Activated CD4-positive, alpha-beta memory T cell treated with anti-CD3 and anti-CD28 coated beads for 36 hours (primary cell): ENCODE measurements around the gene TIMP1. TPM values are rescaled to one million over a fixed set of nuclear protein-coding genes. Genes with fewer than 3 reads are reported as not detected.
A peak's percentile ranks its signal among the peaks of the same experiment; 100 is the strongest.

ENCODE experiments used
- CTCF ChIA-PET: fragments of 350-600 bp; sonication (Branson Sonifier 250); formaldehyde crosslinking; loops from one replicate; lab custom pipeline; 2021; ENCODE audit warnings: antibody characterized with exemption, inconsistent platforms; lab: Charles Lee
- POLR2A ChIA-PET: fragments of 350-600 bp; sonication (Branson Sonifier 250); formaldehyde crosslinking; loops from one replicate; lab custom pipeline; 2021; ENCODE audit warnings: antibody characterized with exemption; lab: Charles Lee
- DNase-seq: peaks from one replicate; pipeline ENCODE4 v3.0.0-alpha.2; 2020
- H3K27ac Mint-ChIP-seq: one replicate; pipeline ENCODE4 v1.8.0; 2021; ENCODE audit warnings: mixed read lengths
- H3K27me3 Mint-ChIP-seq: one replicate; pipeline ENCODE4 v1.8.0; 2021; ENCODE audit warnings: mixed read lengths
- H3K36me3 Mint-ChIP-seq: one replicate; pipeline ENCODE4 v1.8.0; 2021; ENCODE audit warnings: mixed read lengths
- H3K4me1 Mint-ChIP-seq: one replicate; pipeline ENCODE4 v1.8.0; 2021; ENCODE audit warnings: low read depth, mixed read lengths
- H3K4me3 Mint-ChIP-seq: one replicate; pipeline ENCODE4 v1.8.0; 2021; ENCODE audit warnings: mild to moderate bottlenecking, mixed read lengths
- H3K9me3 Mint-ChIP-seq: one replicate; pipeline ENCODE4 v1.8.0; 2021; ENCODE audit warnings: mixed read lengths
- intact Hi-C: fragments of 100-400 bp; cut with micrococcal nuclease; formaldehyde crosslinking; loops from one replicate; pipeline ENCODE4 v1.15.1; 2023
- total RNA-seq, 2 experiments: library from RNA; stranded (reverse); gene quantifications; one replicate each; pipeline ENCODE4 v1.2.3, GENCODE V29; 2021

Gene TIMP1
- total RNA-seq, 2 experiments from 2014 or later, result 85.6 to 92.8 TPM

GRCh38 chrX:47563801-47564315 lies 18.4 kb upstream of the TIMP1 start:
- intact Hi-C loops, result loop anchor here (5.0 kb wide), 2 partner anchors 63 to 458 kb away; partner anchors contain the start of gene CFP
- CTCF ChIA-PET, result no interaction called here

DNA sequence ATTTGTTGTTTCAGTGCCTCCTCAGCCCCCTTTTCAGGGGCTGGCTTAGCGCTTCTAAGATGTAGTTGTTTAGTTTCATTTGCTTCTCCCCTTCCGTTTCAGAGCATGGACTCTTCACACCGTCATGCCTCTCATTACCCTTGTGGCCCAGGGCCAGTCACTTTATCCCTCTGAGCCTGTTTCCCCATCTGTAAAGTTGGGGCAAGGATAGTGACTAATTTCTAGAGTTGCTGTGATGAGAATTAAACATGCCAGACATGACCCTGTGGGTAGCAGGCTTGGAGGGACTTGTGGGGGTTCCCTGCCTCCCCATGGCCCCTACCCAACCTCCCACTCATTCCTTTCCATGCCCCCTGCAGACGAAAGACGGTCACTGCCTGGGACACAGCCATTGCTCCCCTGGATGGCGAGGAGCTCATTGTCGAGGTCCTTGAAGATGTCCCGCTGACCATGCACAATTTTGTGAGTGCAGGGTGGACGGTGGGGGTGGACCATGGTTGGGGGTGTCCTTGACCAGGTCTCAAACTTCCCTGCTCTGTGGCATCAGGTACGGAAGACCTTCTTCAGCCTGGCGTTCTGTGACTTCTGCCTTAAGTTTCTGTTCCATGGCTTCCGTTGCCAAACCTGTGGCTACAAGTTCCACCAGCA lies 17.7 kb upstream of the TIMP1 start:
- Mint-ChIP-seq H3K4me3 (peak overlapping the region; percentile 20), H3K27ac (peak overlapping the region; percentile 84), H3K4me1 (peaks cover 34% of the 10 kb centered on the region), H3K27me3 (no peaks in the 10 kb centered on the region), H3K9me3 (no peaks in the 10 kb centered on the region), H3K36me3 (peaks cover 27% of the 10 kb centered on the region)
- POLR2A ChIA-PET, result no interaction called here
- CTCF ChIA-PET, result no interaction called here
- intact Hi-C loops, result loop anchor here (5.0 kb wide), 2 partner anchors 63 to 458 kb away; partner anchors contain the start of gene CFP
- peak; percentile 36 for DNase-seq

More at GRCh38 chrX:47563801-47564315, 18.4 kb upstream of the TIMP1 start:
- Mint-ChIP-seq H3K27me3 (no peaks in the 10 kb centered on the region), H3K27ac (peak overlapping the region; percentile 84), H3K4me3 (peak overlapping the region; percentile 26), H3K9me3 (no peaks in the 10 kb centered on the region), H3K36me3 (peaks cover 21% of the 10 kb centered on the region), H3K4me1 (peaks cover 34% of the 10 kb centered on the region)
- peak; percentile 24 for DNase-seq
- POLR2A ChIA-PET, result no interaction called here

- ChIA-PET POLR2A (no interaction called here), CTCF (no interaction called here)
- no peaks in the 10 kb centered on the region for H3K27me3 Mint-ChIP-seq
- peaks cover 40% of the 10 kb centered on the region for H3K36me3 Mint-ChIP-seq
- H3K4me3 Mint-ChIP-seq, result no peak overlapping the region
- no peak overlapping the region for H3K27ac Mint-ChIP-seq
- peaks cover 22% of the 10 kb centered on the region for H3K4me1 Mint-ChIP-seq
- intact Hi-C loops, result no loop called here
- no peak for DNase-seq
- H3K9me3 Mint-ChIP-seq, result no peaks in the 10 kb centered on the region
Measured at GRCh38 chrX:47566841-47567240, 15.4 kb upstream of the TIMP1 start.

DNA sequence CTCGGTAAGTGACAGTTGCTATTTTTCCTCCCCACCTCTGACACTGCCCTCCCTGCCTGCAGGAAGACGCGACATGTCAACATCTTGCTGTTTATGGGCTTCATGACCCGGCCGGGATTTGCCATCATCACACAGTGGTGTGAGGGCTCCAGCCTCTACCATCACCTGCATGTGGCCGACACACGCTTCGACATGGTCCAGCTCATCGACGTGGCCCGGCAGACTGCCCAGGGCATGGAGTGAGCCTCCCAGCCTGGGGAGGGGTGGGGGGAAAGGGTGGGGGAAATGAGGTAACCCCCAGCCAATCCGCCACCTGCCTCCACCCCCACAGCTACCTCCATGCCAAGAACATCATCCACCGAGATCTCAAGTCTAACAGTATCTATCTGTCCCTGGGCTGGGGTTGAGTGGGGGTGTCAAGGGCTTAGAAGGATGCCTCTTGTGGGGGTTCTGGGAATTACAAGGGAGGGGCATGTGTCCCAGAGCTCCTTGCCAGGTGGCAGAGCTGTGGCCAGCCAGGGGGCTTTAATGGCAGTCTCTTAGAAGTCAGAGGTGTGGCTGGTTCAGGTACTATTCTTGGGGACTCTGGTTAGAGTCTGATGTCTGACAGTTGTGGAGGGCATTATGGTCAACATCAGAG lies 13.5 kb upstream of the TIMP1 start:
- peaks cover 15% of the 10 kb centered on the region for H3K4me1 Mint-ChIP-seq
- DNase-seq, result peak; percentile 44
- no peaks in the 10 kb centered on the region for H3K27me3 Mint-ChIP-seq
- ChIA-PET POLR2A (no interaction called here), CTCF (interaction anchor here (0.7 to 1.4 kb wide), 2 partner anchors 56 to 60 kb away, joined by 3 to 4 read pairs; no protein-coding TSS in a partner anchor)
- no peaks in the 10 kb centered on the region for H3K9me3 Mint-ChIP-seq
- no peak overlapping the region for H3K4me3 Mint-ChIP-seq
- no peak overlapping the region for H3K27ac Mint-ChIP-seq
- peaks cover 38% of the 10 kb centered on the region for H3K36me3 Mint-ChIP-seq
- intact Hi-C loops, result no loop called here

GRCh38 chrX:47570794-47571193 lies 11.4 kb upstream of the TIMP1 start:
- no peak overlapping the region for H3K4me3 Mint-ChIP-seq
- peaks cover 31% of the 10 kb centered on the region for H3K36me3 Mint-ChIP-seq
- CTCF ChIA-PET, result interaction anchor here (0.7 kb wide), 1 partner anchor 101 kb away, joined by 3 read pairs; no protein-coding TSS in a partner anchor

GRCh38 chrX:47571215-47571614 lies 11.0 kb upstream of the TIMP1 start:
- H3K4me1 Mint-ChIP-seq, result peaks cover 7% of the 10 kb centered on the region
- DNase-seq, result no peak
- H3K27ac Mint-ChIP-seq, result no peak overlapping the region
- no peak overlapping the region for H3K4me3 Mint-ChIP-seq
- H3K27me3 Mint-ChIP-seq, result no peaks in the 10 kb centered on the region
- intact Hi-C loops, result no loop called here
- H3K36me3 Mint-ChIP-seq, result peaks cover 29% of the 10 kb centered on the region
- no peaks in the 10 kb centered on the region for H3K9me3 Mint-ChIP-seq
- ChIA-PET POLR2A (no interaction called here), CTCF (no interaction called here)

More at GRCh38 chrX:47570794-47571193, 11.4 kb upstream of the TIMP1 start:
- Mint-ChIP-seq H3K4me1 (peaks cover 7% of the 10 kb centered on the region), H3K27ac (no peak overlapping the region), H3K27me3 (no peaks in the 10 kb centered on the region), H3K9me3 (no peaks in the 10 kb centered on the region)
- POLR2A ChIA-PET, result no interaction called here
- intact Hi-C loops, result no loop called here
- DNase-seq, result no peak

DNA sequence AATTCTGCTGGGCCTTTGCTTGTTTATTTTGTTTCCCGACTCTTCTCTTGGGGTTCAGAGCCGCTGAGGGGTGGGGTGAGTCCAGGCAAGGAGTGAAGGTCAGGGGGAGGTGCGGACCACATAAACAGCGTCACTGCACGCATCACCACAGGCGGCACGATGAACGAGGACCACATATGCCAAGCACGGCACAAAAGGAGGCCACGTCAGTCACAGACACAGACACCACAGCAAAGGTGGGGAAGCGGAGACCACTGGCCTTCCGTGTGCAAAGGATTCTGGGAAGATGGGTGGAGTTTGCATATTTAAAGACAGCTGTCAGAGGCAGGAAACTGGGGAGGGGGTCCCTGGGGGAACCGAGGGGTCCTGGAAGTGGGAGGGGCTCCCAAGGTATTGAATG lies 10.3 kb upstream of the TIMP1 start:
- ChIA-PET POLR2A (no interaction called here), CTCF (no interaction called here)
- Mint-ChIP-seq H3K4me3 (no peak overlapping the region), H3K36me3 (peaks cover 29% of the 10 kb centered on the region), H3K9me3 (no peaks in the 10 kb centered on the region), H3K4me1 (peaks cover 7% of the 10 kb centered on the region), H3K27ac (no peak overlapping the region), H3K27me3 (no peaks in the 10 kb centered on the region)
- DNase-seq, result no peak
- intact Hi-C loops, result no loop called here

DNA sequence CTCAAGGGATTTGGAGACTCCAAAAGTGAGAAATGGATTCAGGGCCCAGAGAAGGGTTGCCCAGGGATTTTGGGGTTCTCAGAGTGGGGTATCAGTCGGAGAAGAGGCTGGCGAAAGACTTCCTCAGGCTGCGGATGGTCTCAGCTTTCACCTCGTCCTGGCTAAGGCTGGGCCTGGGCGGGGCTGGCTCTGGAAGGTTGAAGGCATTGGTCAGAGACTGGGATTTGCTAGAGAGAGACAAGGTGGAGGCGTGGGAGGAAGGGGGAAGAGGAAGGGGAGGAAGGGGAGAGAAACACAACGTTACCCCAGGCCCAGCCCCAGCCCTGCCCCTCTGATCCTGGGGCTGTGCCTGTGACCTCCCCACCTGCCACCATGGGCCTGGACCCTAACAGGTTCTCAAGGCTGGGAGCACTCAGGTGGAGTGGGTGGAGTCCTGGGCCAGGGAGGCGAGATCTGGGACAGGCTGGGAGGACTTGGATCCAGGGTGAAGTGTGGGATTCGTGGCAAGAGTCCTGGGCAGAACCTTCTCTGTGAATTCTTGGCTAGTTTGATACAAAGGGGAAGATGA lies 9.4 kb upstream of the TIMP1 start:
- ChIA-PET CTCF (no interaction called here), POLR2A (no interaction called here)
- Mint-ChIP-seq H3K4me1 (peaks cover 12% of the 10 kb centered on the region), H3K27me3 (no peaks in the 10 kb centered on the region), H3K36me3 (peaks cover 27% of the 10 kb centered on the region), H3K27ac (no peak overlapping the region), H3K9me3 (no peaks in the 10 kb centered on the region), H3K4me3 (no peak overlapping the region)
- DNase-seq, result no peak
- intact Hi-C loops, result no loop called here

GRCh38 chrX:47573341-47574075 lies 8.7 kb upstream of the TIMP1 start:
- intact Hi-C loops, result no loop called here
- no peak overlapping the region for H3K27ac Mint-ChIP-seq
- no peak for DNase-seq
- H3K4me1 Mint-ChIP-seq, result peaks cover 18% of the 10 kb centered on the region
- peaks cover 23% of the 10 kb centered on the region for H3K36me3 Mint-ChIP-seq
- no peak overlapping the region for H3K4me3 Mint-ChIP-seq
- H3K9me3 Mint-ChIP-seq, result no peaks in the 10 kb centered on the region
- ChIA-PET POLR2A (no interaction called here), CTCF (no interaction called here)
- no peaks in the 10 kb centered on the region for H3K27me3 Mint-ChIP-seq

GRCh38 chrX:47574076-47574546 lies 8.1 kb upstream of the TIMP1 start:
- Mint-ChIP-seq H3K27ac (no peak overlapping the region), H3K4me3 (no peak overlapping the region), H3K27me3 (no peaks in the 10 kb centered on the region), H3K4me1 (peaks cover 22% of the 10 kb centered on the region), H3K9me3 (no peaks in the 10 kb centered on the region), H3K36me3 (peaks cover 21% of the 10 kb centered on the region)
- ChIA-PET CTCF (no interaction called here), POLR2A (no interaction called here)
- DNase-seq, result no peak
- intact Hi-C loops, result no loop called here

DNA sequence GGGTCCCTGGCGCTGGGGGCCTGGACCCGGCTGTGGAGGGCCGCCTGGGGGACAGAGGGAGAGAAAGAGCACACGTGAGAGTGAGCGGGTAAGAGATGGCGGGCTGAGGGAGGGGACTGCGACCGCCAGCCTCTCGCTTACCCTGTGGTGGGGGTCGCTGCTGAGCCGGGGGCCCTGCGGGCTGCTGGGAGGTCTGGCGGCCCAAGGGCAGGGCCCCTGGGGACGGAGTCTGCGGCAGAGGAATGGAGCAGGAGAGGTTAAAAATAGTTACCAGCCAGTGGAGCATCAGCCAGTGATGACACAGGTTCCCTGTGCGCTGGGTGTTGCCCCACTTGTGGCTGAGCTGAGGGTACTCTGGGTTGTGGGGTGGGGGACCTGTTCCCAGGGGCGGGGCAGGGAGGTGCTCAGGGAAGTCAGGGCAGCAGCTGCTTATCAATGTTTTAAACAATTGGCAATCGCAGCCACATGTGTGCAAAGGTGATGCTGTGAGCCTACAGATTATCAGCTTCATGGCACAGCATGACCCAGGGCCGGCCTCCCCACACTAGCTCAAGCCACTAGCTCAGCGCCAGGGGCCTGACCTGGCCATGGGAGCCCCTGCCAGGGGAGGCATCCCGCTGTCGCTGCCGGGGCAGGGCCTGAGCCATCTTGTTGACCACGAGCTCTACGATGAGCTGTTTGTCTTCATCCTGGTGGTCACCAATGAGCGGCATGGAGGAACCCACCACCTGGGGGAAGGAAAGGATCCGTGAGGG lies 7.5 kb upstream of the TIMP1 start:
- no peak overlapping the region for H3K27ac Mint-ChIP-seq
- H3K4me1 Mint-ChIP-seq, result peaks cover 27% of the 10 kb centered on the region
- intact Hi-C loops, result no loop called here
- no peak overlapping the region for H3K4me3 Mint-ChIP-seq
- POLR2A ChIA-PET, result no interaction called here
- H3K9me3 Mint-ChIP-seq, result no peaks in the 10 kb centered on the region
- CTCF ChIA-PET, result no interaction called here
- peaks cover 16% of the 10 kb centered on the region for H3K36me3 Mint-ChIP-seq
- H3K27me3 Mint-ChIP-seq, result no peaks in the 10 kb centered on the region
- no peak for DNase-seq
